ENCODE measurements around the gene PECR.

The PECR gene

DNA sequence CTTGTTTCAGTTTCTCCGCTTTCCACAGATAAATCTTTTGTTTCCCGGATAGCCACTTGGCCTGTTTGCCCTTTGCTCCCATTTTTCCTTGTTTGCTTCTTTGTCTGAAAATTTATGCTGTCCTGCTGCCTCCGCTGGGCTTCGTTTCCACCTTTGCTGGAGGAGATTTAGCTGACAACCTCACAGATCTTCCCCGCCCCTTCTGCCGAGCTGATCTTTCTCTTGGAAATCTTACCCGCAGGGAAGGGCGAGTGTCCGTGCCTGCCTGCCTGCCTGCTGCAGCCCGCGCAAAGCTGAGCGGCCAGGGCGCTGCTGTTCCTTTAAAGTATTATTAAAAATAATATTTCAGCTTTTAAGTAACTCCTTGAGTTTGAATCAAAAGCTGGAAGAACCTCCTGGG is 26.2 kb upstream of the PECR start:
- WGBS (ENCODE audit: insufficient coverage), result 94% methylated on average over 7 of the region's 13 CpGs
- POLR2A ChIA-PET, result interaction anchor here (0.6 kb wide), 1 partner anchor 322 kb away, joined by 5 read pairs; no protein-coding TSS in a partner anchor
- Histone ChIP-seq H3K4me1 (ENCODE audit: control extremely low read depth in 1 of 4, control insufficient read depth in 4 of 4, insufficient read depth in 4 of 4, low read length in 3 of 4) (peaks cover 11 to 26% (median 20%) of the 10 kb centered on the region in 4 experiments), H3K27ac (ENCODE audit: insufficient read depth in 1 of 2, low read depth in 1 of 2, low read length in 2 of 2, poor library complexity in 1 of 2, severe bottlenecking in 2 of 2) (no peak overlapping the region), H3K27me3 (replicated peaks in 2 of 5; ENCODE audit: control insufficient read depth in 4 of 5, insufficient read depth in 5 of 5, low read length in 4 of 5) (no peaks in the 10 kb centered on the region), H3K36me3 (ENCODE audit: control insufficient read depth in 4 of 4, insufficient read depth in 4 of 4, low read length in 3 of 4) (peaks cover 4 to 24% (median 13%) of the 10 kb centered on the region in 4 experiments), H3K4me3 (ENCODE audit: control insufficient read depth in 1 of 7, extremely low read depth in 1 of 7, insufficient read depth in 4 of 7, low read depth in 2 of 7, low read length in 6 of 7) (no peak overlapping the region), H3K9me3 (ENCODE audit: control extremely low read depth in 1 of 5, control insufficient read depth in 4 of 5, insufficient read depth in 2 of 5, low read depth in 1 of 5, low read length in 4 of 5) (no peaks in the 10 kb centered on the region)
- CTCF ChIA-PET, result interaction anchor here (1.3 to 1.8 kb wide), 2 partner anchors 26 to 49 kb away, joined by 4 to 5 read pairs; partner anchors contain the start of genes PECR and TMEM169
- DNase-seq, result no peak

DNA sequence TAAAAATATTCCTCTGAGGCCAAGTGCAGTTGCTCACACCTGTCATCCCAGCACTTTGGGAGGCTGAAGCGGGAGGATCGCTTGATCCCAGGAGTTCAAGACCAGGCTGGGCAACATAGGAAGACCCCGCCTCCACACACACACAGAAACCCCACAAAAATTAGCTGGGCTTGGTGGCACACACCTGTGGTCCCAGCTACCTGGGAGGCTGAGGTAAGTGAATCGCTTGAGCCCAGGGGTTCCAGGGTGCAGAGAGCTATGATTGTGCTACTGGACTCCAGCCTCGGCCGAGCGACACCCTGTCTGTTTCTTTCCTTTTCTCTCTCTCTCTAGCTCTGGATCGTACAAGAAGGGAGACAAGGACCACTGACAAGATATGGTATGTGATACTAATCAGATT is 25.7 kb upstream of the PECR start:
- WGBS (ENCODE audit: insufficient coverage), result 97% methylated on average over 6 of the region's 8 CpGs
- no peak overlapping the region for H3K27ac ChIP-seq (ENCODE audit: insufficient read depth in 1 of 2, low read depth in 1 of 2, low read length in 2 of 2, poor library complexity in 1 of 2, severe bottlenecking in 2 of 2)
- ChIA-PET CTCF (no interaction called here), POLR2A (interaction anchor here (0.6 kb wide), 1 partner anchor 322 kb away, joined by 5 read pairs; no protein-coding TSS in a partner anchor)
- no peak for DNase-seq
- no peaks in the 10 kb centered on the region for H3K27me3 ChIP-seq (replicated peaks in 2 of 5; ENCODE audit: control insufficient read depth in 4 of 5, insufficient read depth in 5 of 5, low read length in 4 of 5)
- H3K4me3 ChIP-seq (ENCODE audit: control insufficient read depth in 1 of 7, extremely low read depth in 1 of 7, insufficient read depth in 4 of 7, low read depth in 2 of 7, low read length in 6 of 7), result no peak overlapping the region
- H3K9me3 ChIP-seq (ENCODE audit: control extremely low read depth in 1 of 5, control insufficient read depth in 4 of 5, insufficient read depth in 2 of 5, low read depth in 1 of 5, low read length in 4 of 5), result no peaks in the 10 kb centered on the region
- H3K36me3 ChIP-seq (ENCODE audit: control insufficient read depth in 4 of 4, insufficient read depth in 4 of 4, low read length in 3 of 4), result peaks cover 2 to 20% (median 10%) of the 10 kb centered on the region in 4 experiments
- H3K4me1 ChIP-seq (ENCODE audit: control extremely low read depth in 1 of 4, control insufficient read depth in 4 of 4, insufficient read depth in 4 of 4, low read length in 3 of 4), result peaks cover 11 to 26% (median 19%) of the 10 kb centered on the region in 4 experiments

DNA sequence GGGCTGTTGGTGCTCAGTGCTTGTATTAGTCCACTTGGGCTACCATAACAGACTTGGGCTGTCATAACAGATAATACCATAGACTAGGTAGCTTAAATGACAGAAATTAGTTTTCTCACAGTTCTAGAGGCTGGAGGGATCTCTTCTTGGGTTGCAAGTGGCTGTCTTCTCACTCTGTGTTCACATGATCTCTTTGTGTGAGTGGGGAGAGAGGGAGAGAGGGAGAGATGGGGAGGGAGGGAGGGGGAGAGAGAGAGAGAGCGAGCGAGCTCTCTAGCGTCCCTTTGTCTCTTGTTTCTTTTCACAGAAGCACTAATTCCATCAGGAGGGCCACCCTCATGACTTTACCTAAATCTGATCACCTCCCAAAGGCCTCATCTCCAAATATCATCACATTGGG is 23.1 kb upstream of the PECR start:
- no peak overlapping the region for H3K4me3 ChIP-seq (ENCODE audit: control insufficient read depth in 1 of 7, extremely low read depth in 1 of 7, insufficient read depth in 4 of 7, low read depth in 2 of 7, low read length in 6 of 7)
- POLR2A ChIA-PET, result no interaction called here
- no CpG with 5 or more reads among the region's 3 CpGs for WGBS (ENCODE audit: insufficient coverage)
- no peak overlapping the region for H3K27ac ChIP-seq (ENCODE audit: insufficient read depth in 1 of 2, low read depth in 1 of 2, low read length in 2 of 2, poor library complexity in 1 of 2, severe bottlenecking in 2 of 2)
- H3K4me1 ChIP-seq (ENCODE audit: control extremely low read depth in 1 of 4, control insufficient read depth in 4 of 4, insufficient read depth in 4 of 4, low read length in 3 of 4), result peaks cover 3 to 7% (median 5%) of the 10 kb centered on the region in 4 experiments
- no peaks in the 10 kb centered on the region for H3K36me3 ChIP-seq (ENCODE audit: control insufficient read depth in 4 of 4, insufficient read depth in 4 of 4, low read length in 3 of 4)
- no peaks in the 10 kb centered on the region for H3K27me3 ChIP-seq (replicated peaks in 2 of 5; ENCODE audit: control insufficient read depth in 4 of 5, insufficient read depth in 5 of 5, low read length in 4 of 5)
- H3K9me3 ChIP-seq (ENCODE audit: control extremely low read depth in 1 of 5, control insufficient read depth in 4 of 5, insufficient read depth in 2 of 5, low read depth in 1 of 5, low read length in 4 of 5), result peaks cover 0 to 3% (median 0%) of the 10 kb centered on the region in 5 experiments
- no peak for DNase-seq
- CTCF ChIA-PET, result interaction anchor here (1.3 to 1.8 kb wide), 2 partner anchors 11 to 71 kb away, joined by 3 read pairs; no protein-coding TSS in a partner anchor

DNA sequence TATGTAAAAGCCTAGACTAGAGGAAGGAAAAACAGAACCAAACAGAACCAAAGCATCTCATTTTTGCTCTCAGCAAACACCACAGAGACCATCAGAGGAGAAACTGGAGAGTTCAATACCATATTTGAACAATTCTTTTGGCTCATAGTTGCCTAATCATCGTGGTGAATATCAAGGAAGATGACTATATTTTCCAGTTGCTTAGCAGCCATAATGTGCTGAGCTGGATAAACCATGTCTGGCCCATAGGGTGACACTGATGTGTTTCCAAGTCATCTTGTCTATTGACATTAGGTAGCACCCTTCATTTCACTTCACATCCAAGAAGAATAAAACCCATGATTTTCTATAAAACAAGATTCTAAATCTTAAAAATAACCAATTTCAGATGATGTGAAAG is 21.6 kb upstream of the PECR start:
- CTCF ChIA-PET, result interaction anchor here (1.3 to 1.8 kb wide), 2 partner anchors 68 to 70 kb away, joined by 3 read pairs; no protein-coding TSS in a partner anchor
- 67% methylated on average over 1 of the region's 1 CpG for WGBS (ENCODE audit: insufficient coverage)

DNA sequence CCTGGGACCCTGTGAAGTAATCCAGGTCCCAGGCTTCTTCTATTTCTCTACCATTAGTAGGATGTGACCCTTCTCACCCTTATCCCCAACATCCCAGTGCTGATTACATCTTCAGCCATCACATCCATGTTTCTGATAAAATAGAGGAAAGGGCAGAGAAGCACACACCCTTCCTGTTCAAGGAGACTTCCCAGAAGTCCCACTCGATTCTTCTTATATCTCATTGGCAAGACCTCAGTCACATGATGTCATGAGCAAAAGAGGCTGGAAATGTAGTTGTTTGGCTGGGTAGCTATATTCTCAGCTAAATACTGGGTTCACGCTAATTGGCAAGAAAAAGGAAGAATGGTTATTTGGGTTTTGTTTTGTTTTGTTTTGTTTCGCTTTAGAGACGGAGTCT is 19.5 kb upstream of the PECR start:
- Histone ChIP-seq H3K9me3 (ENCODE audit: control extremely low read depth in 1 of 5, control insufficient read depth in 4 of 5, insufficient read depth in 2 of 5, low read depth in 1 of 5, low read length in 4 of 5) (peaks cover 0 to 4% (median 0%) of the 10 kb centered on the region in 5 experiments), H3K4me3 (ENCODE audit: control insufficient read depth in 1 of 7, extremely low read depth in 1 of 7, insufficient read depth in 4 of 7, low read depth in 2 of 7, low read length in 6 of 7) (no peak overlapping the region), H3K27me3 (replicated peaks in 2 of 5; ENCODE audit: control insufficient read depth in 4 of 5, insufficient read depth in 5 of 5, low read length in 4 of 5) (no peaks in the 10 kb centered on the region), H3K36me3 (ENCODE audit: control insufficient read depth in 4 of 4, insufficient read depth in 4 of 4, low read length in 3 of 4) (no peaks in the 10 kb centered on the region), H3K27ac (ENCODE audit: insufficient read depth in 1 of 2, low read depth in 1 of 2, low read length in 2 of 2, poor library complexity in 1 of 2, severe bottlenecking in 2 of 2) (no peak overlapping the region), H3K4me1 (ENCODE audit: control extremely low read depth in 1 of 4, control insufficient read depth in 4 of 4, insufficient read depth in 4 of 4, low read length in 3 of 4) (no peaks in the 10 kb centered on the region)
- ChIA-PET CTCF (interaction anchor here (1.1 kb wide), 1 partner anchor 9 kb away, joined by 3 read pairs; no protein-coding TSS in a partner anchor), POLR2A (no interaction called here)
- DNase-seq, result no peak
- WGBS (ENCODE audit: insufficient coverage), result 97% methylated on average over 4 of the region's 4 CpGs

More for the DNA sequence above, 21.6 kb upstream of the PECR start:
- H3K36me3 ChIP-seq (ENCODE audit: control insufficient read depth in 4 of 4, insufficient read depth in 4 of 4, low read length in 3 of 4), result no peaks in the 10 kb centered on the region
- POLR2A ChIA-PET, result no interaction called here
- peaks cover 0 to under 1% (median under 1%) of the 10 kb centered on the region in 4 experiments for H3K4me1 ChIP-seq (ENCODE audit: control extremely low read depth in 1 of 4, control insufficient read depth in 4 of 4, insufficient read depth in 4 of 4, low read length in 3 of 4)
- no peak overlapping the region for H3K27ac ChIP-seq (ENCODE audit: insufficient read depth in 1 of 2, low read depth in 1 of 2, low read length in 2 of 2, poor library complexity in 1 of 2, severe bottlenecking in 2 of 2)
- DNase-seq, result peak; percentile 29 to 72 (median 65)
- no peaks in the 10 kb centered on the region for H3K27me3 ChIP-seq (replicated peaks in 2 of 5; ENCODE audit: control insufficient read depth in 4 of 5, insufficient read depth in 5 of 5, low read length in 4 of 5)
- peaks cover 0 to 4% (median 0%) of the 10 kb centered on the region in 5 experiments for H3K9me3 ChIP-seq (ENCODE audit: control extremely low read depth in 1 of 5, control insufficient read depth in 4 of 5, insufficient read depth in 2 of 5, low read depth in 1 of 5, low read length in 4 of 5)
- no peak overlapping the region for H3K4me3 ChIP-seq (ENCODE audit: control insufficient read depth in 1 of 7, extremely low read depth in 1 of 7, insufficient read depth in 4 of 7, low read depth in 2 of 7, low read length in 6 of 7)

DNA sequence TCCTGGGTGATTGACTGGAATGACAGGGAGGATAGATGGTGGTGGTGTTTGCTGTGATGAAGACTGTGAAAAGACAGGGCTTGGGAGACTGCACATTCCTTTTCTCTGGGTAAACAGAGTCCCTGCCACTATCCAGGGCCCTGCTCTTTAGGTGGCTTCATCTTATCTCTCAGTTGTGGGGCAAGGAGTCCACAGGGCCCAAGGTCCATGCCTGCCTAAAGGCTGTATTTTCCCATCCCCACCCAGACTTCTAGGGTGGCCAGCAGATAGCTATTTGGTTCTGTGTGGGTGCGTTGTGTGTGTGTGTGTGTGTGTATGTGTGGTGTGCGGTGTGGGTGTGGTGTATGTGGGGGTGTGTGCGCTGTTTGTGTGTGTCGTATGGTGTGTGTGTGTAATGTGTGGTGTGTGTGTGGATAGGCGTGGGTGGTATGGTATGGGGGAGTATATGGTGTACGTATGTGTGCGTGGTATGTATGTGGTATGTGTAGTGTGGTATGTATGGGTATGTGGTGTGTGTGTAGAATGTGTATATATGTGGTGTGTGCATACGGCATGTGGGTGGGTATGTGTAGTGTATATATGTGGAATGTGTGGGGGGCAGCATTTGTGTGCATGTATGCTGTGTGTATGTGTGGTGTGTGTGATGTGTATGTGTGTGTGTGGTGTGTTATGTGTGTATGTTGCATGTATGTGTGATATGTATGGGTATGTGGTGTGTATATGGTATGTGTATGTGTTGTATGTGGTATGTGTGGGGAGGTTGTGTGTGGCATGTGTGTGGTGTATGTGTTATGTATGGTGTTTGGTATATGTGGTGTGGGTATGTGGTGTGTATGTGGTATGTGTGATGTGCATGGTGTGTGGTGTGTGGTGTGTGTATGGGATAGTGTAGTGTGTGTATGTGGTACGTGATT is 17.1 kb upstream of the PECR start:
- DNase-seq, result no peak
- 99% methylated on average over 6 of the region's 9 CpGs for WGBS (ENCODE audit: insufficient coverage)
- Histone ChIP-seq H3K9me3 (ENCODE audit: control extremely low read depth in 1 of 5, control insufficient read depth in 4 of 5, insufficient read depth in 2 of 5, low read depth in 1 of 5, low read length in 4 of 5) (peaks cover 0 to 4% (median 0%) of the 10 kb centered on the region in 5 experiments), H3K4me3 (ENCODE audit: control insufficient read depth in 1 of 7, extremely low read depth in 1 of 7, insufficient read depth in 4 of 7, low read depth in 2 of 7, low read length in 6 of 7) (no peak overlapping the region), H3K27me3 (replicated peaks in 2 of 5; ENCODE audit: control insufficient read depth in 4 of 5, insufficient read depth in 5 of 5, low read length in 4 of 5) (no peaks in the 10 kb centered on the region), H3K36me3 (ENCODE audit: control insufficient read depth in 4 of 4, insufficient read depth in 4 of 4, low read length in 3 of 4) (no peaks in the 10 kb centered on the region), H3K27ac (ENCODE audit: insufficient read depth in 1 of 2, low read depth in 1 of 2, low read length in 2 of 2, poor library complexity in 1 of 2, severe bottlenecking in 2 of 2) (no peak overlapping the region), H3K4me1 (ENCODE audit: control extremely low read depth in 1 of 4, control insufficient read depth in 4 of 4, insufficient read depth in 4 of 4, low read length in 3 of 4) (no peaks in the 10 kb centered on the region)
- ChIA-PET CTCF (interaction anchor here (1.4 kb wide), 1 partner anchor 17 kb away, joined by 3 read pairs; the partner anchor contains the start of genes PECR and TMEM169), POLR2A (no interaction called here)

DNA sequence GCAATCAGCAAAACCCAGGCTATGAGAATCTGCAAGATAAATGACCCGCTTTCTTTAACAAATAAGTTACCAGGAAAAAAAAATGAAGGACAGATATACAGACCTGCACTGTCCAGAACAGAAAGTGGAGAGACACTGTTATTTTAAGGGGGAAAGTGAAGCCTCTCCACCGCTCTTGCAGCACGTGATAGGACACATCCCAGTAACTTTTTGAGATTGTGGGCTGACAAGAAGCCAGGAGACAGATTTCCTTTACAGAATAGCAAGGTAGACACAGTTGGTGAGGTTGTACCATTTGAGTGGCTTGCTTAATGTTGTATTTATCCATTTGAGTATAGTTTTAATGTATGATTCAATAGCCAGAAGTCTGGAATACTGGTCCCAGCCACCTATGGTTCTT is 13.1 kb upstream of the PECR start:
- Histone ChIP-seq H3K4me3 (ENCODE audit: control insufficient read depth in 1 of 7, extremely low read depth in 1 of 7, insufficient read depth in 4 of 7, low read depth in 2 of 7, low read length in 6 of 7) (no peak overlapping the region), H3K27me3 (replicated peaks in 2 of 5; ENCODE audit: control insufficient read depth in 4 of 5, insufficient read depth in 5 of 5, low read length in 4 of 5) (no peaks in the 10 kb centered on the region), H3K9me3 (ENCODE audit: control extremely low read depth in 1 of 5, control insufficient read depth in 4 of 5, insufficient read depth in 2 of 5, low read depth in 1 of 5, low read length in 4 of 5) (peaks cover 0 to 1% (median 0%) of the 10 kb centered on the region in 5 experiments), H3K36me3 (ENCODE audit: control insufficient read depth in 4 of 4, insufficient read depth in 4 of 4, low read length in 3 of 4) (no peaks in the 10 kb centered on the region), H3K4me1 (ENCODE audit: control extremely low read depth in 1 of 4, control insufficient read depth in 4 of 4, insufficient read depth in 4 of 4, low read length in 3 of 4) (no peaks in the 10 kb centered on the region), H3K27ac (ENCODE audit: insufficient read depth in 1 of 2, low read depth in 1 of 2, low read length in 2 of 2, poor library complexity in 1 of 2, severe bottlenecking in 2 of 2) (no peak overlapping the region)
- no peak for DNase-seq
- ChIA-PET CTCF (interaction anchor here (0.6 kb wide), 1 partner anchor 31 kb away, joined by 3 read pairs; no protein-coding TSS in a partner anchor), POLR2A (no interaction called here)
- 83% methylated on average over 2 of the region's 3 CpGs for WGBS (ENCODE audit: insufficient coverage)
